WTC11 (cell line): ENCODE measurements around the gene DTNB.

Experiments used
- AFF4 ChIP-seq: sonication (generic); formaldehyde crosslinking; IDR thresholded peaks from 2 replicates; pipeline ENCODE4 v1.8.1; 2023; ENCODE audit warnings: mild to moderate bottlenecking, missing genetic modification reagents, borderline replicate concordance
- ATF6 ChIP-seq: sonication (generic); formaldehyde crosslinking; IDR thresholded peaks from 2 replicates; pipeline ENCODE4 v1.8.1; 2023; ENCODE audit warnings: mild to moderate bottlenecking, missing genetic modification reagents
- CTCF ChIP-seq: fragments of 200-600 bp; IDR thresholded peaks from 2 replicates; pipeline ENCODE4 v1.8.0; 2022; ENCODE audit warnings: antibody characterized with exemption
- FOXP1 ChIP-seq: sonication (generic); formaldehyde crosslinking; IDR thresholded peaks from 2 replicates; pipeline ENCODE4 v1.8.0; 2022; ENCODE audit warnings: missing genetic modification reagents, mild to moderate bottlenecking, moderate library complexity, borderline replicate concordance
- PRRX2 ChIP-seq: fragments of 250-450 bp; sonication (Bioruptor Pico); IDR thresholded peaks from 2 replicates; pipeline ENCODE4 v1.8.0; 2021; ENCODE audit warnings: mild to moderate bottlenecking
- TEAD4 ChIP-seq: sonication (generic); formaldehyde crosslinking; IDR thresholded peaks from 2 replicates; pipeline ENCODE4 v1.8.0; 2022; ENCODE audit warnings: mild to moderate bottlenecking, missing genetic modification reagents
- USF2 ChIP-seq: sonication (generic); formaldehyde crosslinking; IDR thresholded peaks from 2 replicates; pipeline ENCODE4 v1.8.1; 2023; ENCODE audit warnings: mild to moderate bottlenecking, missing genetic modification reagents, moderate library complexity

GRCh38 chr2:25424426-25425028 lies 248.8 kb downstream of the DTNB start:
- TF ChIP-seq TEAD4 (no peak), PRRX2 (CRISPR knock-in tag) (no peak), USF2 (no peak), ATF6 (CRISPR knock-in tag) (no peak), FOXP1 (CRISPR knock-in tag) (no peak), CTCF (no peak), AFF4 (CRISPR knock-in tag) (no peak)
